HuH-7.5 (cell line): ENCODE data around the gene PAX7.
A peak's percentile ranks its signal among the peaks of the same experiment; 100 is the strongest.
"Not testable (repeated sequence)": the region's sequence is repeated elsewhere in the genome, so short reads cannot be mapped to it uniquely, and the experiment has no call there.

Source experiments
- DNase-seq: peaks from one replicate; pipeline ENCODE4 v3.0.0; 2011; ENCODE audit warnings: low spot score

PAX7 gene

GRCh38 chr1:18661404-18662285 is 31.0 kb downstream of the PAX7 start:
- DNase-seq = no peak

DNA sequence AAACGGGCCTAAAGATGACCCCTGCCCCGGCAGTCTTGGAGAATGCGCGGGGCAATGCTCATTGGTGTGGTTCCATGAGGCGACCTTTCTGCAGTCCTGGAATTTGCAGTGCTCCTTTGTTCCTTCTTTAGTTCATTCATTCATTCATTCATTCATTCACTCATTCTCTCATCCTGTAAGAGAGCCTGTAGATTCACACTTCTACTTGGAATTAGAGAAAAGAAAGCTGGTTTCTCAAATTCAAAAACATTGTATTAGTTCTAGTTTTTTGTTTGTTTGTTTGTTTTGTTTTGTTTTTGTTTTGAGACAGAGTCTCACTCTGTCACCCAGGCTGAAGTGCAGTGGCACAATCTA is 31.6 kb downstream of the PAX7 start:
- DNase-seq = no peak

DNA sequence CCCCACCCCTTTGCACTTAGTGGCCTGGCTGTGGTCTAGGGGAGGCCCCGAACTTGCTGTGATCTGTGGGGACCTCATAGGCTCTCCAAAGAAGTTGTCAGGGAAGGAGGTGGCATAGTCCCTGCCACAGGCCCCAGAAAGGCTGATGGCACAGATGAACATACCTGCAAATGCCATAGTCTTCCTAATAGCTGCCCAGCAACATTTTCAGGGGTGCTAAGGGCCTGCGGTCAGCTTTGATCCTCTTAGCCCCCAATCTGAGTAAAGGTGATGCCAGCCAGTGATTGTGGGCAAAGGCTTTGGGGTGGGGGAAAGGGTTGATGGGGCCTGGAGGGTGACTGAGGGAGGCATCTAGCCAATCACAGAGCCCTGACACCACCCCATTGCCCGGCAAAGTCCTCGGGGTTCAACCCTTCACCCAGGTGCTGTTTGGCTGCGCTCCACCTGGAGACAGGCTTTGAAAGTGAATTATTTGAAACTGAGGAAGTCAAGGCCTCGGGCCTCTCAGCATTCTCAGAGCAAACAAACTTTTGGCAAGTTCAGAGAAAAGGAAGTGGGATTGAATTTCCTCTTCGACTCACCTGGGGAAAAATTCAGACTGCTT is 35.8 kb downstream of the PAX7 start:
- no peak for DNase-seq

GRCh38 chr1:18667333-18667732 is 36.7 kb downstream of the PAX7 start:
- DNase-seq = no peak

GRCh38 chr1:18668046-18668445 is 37.4 kb downstream of the PAX7 start:
- no peak for DNase-seq

DNA sequence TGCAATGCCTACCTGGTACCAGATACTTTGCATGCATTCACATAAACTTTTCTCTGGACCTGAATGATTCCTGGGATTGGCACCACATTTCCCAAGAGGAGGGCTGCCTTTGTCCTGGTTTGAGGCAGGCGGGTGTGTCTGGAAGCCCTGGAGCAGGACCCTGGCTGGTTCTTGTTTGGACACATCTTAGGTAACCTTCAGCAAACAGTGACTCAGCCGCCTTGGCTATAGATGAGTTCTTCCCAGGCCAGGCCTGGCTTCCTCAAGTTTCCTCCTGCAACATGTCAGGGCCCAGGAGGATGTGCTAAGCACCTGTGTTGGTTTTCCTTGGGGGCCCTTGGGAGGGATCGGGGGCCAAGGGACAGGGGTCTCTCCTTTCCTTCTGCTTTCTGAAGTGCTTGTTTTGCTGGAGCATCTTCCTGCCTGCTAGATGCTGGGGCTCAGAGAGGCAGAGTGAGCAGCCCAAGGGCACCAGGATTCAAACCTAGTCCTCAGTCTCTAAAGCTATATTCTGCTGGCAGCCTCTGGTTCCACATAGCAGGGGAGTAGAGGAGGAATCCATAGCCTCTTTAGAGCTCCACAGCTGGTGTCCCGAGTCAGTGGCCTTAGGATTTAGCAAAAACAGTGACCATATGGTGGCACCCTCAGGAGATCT is 38.2 kb downstream of the PAX7 start:
- no peak for DNase-seq

- no peak for DNase-seq
These were observed 39.6 kb downstream of the PAX7 start for GRCh38 chr1:18670121-18670867.

DNA sequence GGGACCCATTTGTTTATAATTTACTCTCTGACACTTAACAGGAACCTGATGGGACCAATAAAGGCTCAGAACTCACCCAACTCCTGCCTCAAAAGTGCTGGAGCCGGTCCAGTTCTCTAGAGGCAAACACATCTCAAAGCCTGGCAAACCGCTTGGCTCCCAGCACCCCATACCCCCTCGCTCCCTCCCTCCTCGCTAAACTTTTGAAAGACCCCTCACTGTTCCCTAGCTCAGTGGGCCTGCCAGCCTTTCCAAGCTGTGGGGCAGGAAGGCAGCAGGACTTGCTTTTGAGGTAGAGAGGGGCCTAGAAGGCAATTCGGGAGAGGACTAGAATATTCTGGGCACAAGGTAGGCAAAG is 40.2 kb downstream of the PAX7 start:
- no peak for DNase-seq

DNA sequence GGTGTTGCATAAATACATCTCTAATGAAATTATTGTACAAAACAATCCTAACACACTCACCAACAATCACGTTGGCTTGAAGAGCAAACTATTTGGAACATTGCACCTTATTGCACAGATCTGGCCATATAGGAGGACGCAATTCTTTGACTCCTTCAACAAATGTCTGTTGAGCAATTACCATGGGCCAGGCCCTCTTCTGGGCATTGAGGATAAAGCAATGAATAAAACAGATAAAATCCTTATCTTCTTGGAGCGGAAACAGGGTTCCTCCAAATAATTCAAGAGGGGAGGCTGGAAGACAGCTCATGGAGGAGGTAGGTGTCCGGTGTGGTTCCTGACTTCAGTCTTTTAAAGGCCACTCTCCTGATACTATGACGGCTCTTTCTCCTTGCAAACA is 43.3 kb downstream of the PAX7 start:
- no peak for DNase-seq

- DNase-seq = no peak
These were observed 45.7 kb downstream of the PAX7 start for GRCh38 chr1:18676332-18676781.

- DNase-seq = peak; percentile 67
These were observed 50.8 kb downstream of the PAX7 start for GRCh38 chr1:18681423-18681835.

- DNase-seq = no peak
These were observed 51.7 kb downstream of the PAX7 start for GRCh38 chr1:18682375-18682774.

DNA sequence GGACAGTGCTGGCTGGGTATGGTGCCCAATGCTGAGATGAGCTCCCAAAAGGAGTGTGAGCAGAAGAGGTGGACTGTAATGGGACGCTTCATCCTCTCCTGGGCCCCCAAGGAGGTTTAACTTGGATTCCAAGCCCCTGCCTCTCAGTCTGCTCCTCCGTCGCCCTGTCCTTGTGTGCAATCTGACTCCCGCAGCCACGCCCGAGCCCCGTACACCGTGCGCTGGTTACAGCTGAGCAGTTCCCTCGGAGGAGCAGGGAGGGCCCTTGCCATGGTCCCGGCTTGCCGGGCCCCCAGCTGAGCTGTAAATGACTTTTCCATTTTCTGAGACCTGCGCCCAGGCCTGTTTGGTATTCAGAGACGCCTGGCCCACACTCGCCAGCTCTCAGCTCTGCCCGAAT is 53.7 kb downstream of the PAX7 start:
- DNase-seq = no peak

GRCh38 chr1:18686540-18686939 is 55.9 kb downstream of the PAX7 start:
- no peak for DNase-seq

DNA sequence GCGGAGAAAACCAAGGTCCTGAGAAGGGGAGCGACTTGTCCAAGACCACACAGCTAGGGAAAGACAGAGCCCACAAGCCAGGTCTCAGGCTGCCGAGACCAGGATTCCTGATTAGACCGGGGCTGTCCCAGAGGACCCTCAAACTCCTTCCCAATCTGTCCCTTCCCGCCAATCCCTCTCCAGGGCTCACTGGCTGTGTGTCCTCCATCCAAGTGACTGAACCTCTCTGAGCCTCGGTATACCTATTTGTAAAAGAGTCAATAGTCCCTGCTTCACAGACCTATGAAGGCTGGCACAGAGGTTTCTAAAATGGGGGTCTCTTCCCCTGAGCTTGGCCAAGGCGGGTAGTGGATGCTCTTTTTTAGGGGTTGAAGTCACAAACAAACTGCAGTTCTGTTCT is 56.6 kb downstream of the PAX7 start:
- DNase-seq = no peak

DNA sequence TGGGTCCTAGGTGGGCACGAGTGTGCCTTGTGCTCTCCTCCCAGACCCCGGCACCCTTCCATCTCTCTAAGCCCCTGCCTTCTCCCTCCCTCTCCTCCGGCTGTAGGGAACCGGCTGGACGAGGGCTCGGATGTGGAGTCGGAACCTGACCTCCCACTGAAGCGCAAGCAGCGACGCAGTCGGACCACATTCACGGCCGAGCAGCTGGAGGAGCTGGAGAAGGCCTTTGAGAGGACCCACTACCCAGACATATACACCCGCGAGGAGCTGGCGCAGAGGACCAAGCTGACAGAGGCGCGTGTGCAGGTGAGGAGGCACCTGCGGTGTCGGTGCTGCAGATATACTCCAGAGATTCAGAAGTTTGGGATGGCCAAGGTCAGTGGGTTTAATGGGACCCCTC is 61.0 kb downstream of the PAX7 start:
- DNase-seq = no peak

GRCh38 chr1:18693256-18694098 is 62.8 kb downstream of the PAX7 start:
- DNase-seq = no peak

- not testable (repeated sequence) for DNase-seq
These were observed 63.6 kb downstream of the PAX7 start for GRCh38 chr1:18694289-18694688.

DNA sequence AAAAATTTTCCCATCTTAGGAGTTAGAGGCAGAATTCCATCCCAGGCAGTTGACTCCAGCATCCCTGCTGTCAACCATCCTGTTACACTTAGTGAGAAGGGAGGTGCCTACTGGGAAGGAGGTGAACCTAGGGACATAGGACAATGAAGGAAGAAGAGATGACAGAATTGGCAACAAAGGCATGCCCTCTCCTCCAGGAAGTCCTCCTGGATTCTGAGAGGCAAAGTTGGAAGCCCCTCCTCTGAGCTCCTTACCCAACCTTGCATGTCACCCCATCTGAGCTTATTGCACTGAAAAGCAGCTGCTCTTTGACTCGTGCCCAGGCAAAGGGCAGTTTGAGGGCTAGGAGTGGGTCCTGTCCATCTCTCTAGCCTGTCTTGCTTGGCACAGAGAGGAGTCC is 66.9 kb downstream of the PAX7 start:
- DNase-seq = no peak

GRCh38 chr1:18700530-18700929 is 69.9 kb downstream of the PAX7 start:
- DNase-seq = no peak

DNA sequence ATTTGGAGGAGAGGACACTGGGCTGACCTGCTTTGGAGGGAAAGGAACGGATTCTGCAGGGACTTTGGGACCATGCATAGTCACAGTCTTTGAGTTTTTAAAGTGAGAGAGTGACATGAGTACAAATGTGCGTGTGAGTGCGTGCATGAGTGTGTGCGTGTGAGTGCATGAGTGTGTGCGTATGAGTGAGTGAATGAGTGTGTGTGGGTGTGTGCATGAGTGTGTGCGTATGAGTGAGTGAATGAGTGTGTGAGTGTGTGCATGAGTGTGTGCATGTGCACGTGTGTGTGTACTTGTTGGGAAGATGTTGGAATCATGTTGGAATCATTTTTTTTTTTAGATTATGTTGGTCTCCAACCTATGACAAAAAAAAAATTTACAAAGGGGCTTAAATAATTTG is 70.5 kb downstream of the PAX7 start:
- no peak for DNase-seq
